ENCODE data around the gene RANBP10. TPM values are rescaled to one million over a fixed set of nuclear protein-coding genes. Genes with fewer than 3 reads are reported as not detected.

Gene RANBP10
- total RNA-seq, 1 donor from 2014 or later: 11.4 TPM

- DNase-seq (ENCODE audit: low spot score): no peak
- Histone ChIP-seq H3K36me3 (no peaks in the 10 kb centered on the region), H3K9me3 (ENCODE audit: low read depth) (no peaks in the 10 kb centered on the region), H3K4me2 (no peak overlapping the region), H3K27ac (no peak overlapping the region), H3F3A (ENCODE audit: low read depth) (no peaks in the 10 kb centered on the region), H2AFZ (replicated peaks) (no peak overlapping the region), H3K4me1 (no peaks in the 10 kb centered on the region), H4K20me1 (ENCODE audit: low read depth) (no peaks in the 10 kb centered on the region), H3K4me3 (no peak overlapping the region), H3K9ac (no peak overlapping the region), H3K27me3 (no peaks in the 10 kb centered on the region), H3K79me2 (ENCODE audit: low read depth) (no peaks in the 10 kb centered on the region)
- H3K4me3 Mint-ChIP-seq: no peak overlapping the region
- no peak for TF ChIP-seq EZH2phosphoT487 (IDR thresholded peaks at IDR 0.05)
- TF ChIP-seq EZH2 (IDR thresholded peaks at IDR 0.05): no peak
- TF ChIP-seq CTCF (IDR thresholded peaks at IDR 0.05): no peak
- H3K36me3 Mint-ChIP-seq: peaks cover 8% of the 10 kb centered on the region
- H3K27me3 Mint-ChIP-seq (ENCODE audit: insufficient read depth, low read depth): peaks cover 8% of the 10 kb centered on the region
- no peaks in the 10 kb centered on the region for H3K4me1 Mint-ChIP-seq
- no peaks in the 10 kb centered on the region for H3K9me3 Mint-ChIP-seq
- no peak overlapping the region for H3K27ac Mint-ChIP-seq
Observed at GRCh38 chr16:67733734-67734470, 72.5 kb downstream of the RANBP10 start.

- Histone ChIP-seq H3K9me3 (ENCODE audit: low read depth) (no peaks in the 10 kb centered on the region), H3K4me1 (no peaks in the 10 kb centered on the region), H3K36me3 (no peaks in the 10 kb centered on the region), H3K27me3 (no peaks in the 10 kb centered on the region), H4K20me1 (ENCODE audit: low read depth) (no peaks in the 10 kb centered on the region), H3K4me3 (no peak overlapping the region), H3K9ac (no peak overlapping the region), H3K79me2 (ENCODE audit: low read depth) (no peaks in the 10 kb centered on the region), H3K27ac (no peak overlapping the region), H2AFZ (replicated peaks) (no peak overlapping the region), H3F3A (ENCODE audit: low read depth) (no peaks in the 10 kb centered on the region), H3K4me2 (no peak overlapping the region)
- H3K27me3 Mint-ChIP-seq (ENCODE audit: insufficient read depth, low read depth): peaks cover 6% of the 10 kb centered on the region
- no peak for DNase-seq (ENCODE audit: low spot score)
- H3K4me1 Mint-ChIP-seq: no peaks in the 10 kb centered on the region
- H3K27ac Mint-ChIP-seq: no peak overlapping the region
- no peaks in the 10 kb centered on the region for H3K9me3 Mint-ChIP-seq
- H3K4me3 Mint-ChIP-seq: no peak overlapping the region
- peaks cover 7% of the 10 kb centered on the region for H3K36me3 Mint-ChIP-seq
- TF ChIP-seq CTCF (IDR thresholded peaks at IDR 0.05): no peak
- no peak for TF ChIP-seq EZH2 (IDR thresholded peaks at IDR 0.05)
Observed at GRCh38 chr16:67731753-67732095, 74.6 kb downstream of the RANBP10 start.

DNA sequence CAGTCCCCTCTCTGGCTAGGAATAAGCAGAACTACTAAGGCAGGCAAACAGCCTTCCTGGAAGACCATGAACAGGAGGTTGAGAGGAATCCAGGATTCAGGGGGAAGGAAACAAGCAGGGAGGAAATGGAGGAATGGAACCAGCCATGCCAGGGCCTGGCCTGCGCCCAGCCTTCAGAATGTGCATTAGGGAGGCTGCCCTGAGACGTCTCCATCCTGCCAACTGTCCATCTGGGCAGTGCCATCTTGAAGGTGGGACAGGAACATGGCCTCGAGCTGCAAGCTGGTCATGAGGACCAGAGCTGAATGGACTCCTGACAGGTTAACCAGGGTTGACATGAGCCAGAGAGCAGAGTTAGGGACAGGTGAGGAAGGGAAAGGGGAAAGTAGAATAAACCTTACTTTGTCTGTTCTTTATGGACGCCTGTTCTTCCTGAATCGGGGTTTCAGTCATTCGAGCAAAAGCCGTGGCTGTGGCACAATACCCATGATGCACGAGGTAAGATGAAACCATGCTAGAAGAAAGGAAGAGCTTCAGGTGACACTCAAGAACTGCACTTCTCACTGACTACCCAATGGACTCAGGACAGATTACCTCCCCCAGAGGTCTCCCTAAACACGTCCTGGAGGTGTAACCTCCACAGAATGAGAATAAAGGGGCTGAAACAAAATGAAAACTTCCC, 75.1 kb downstream of the RANBP10 start:
- Mint-ChIP-seq H3K9me3 (no peaks in the 10 kb centered on the region), H3K27ac (no peak overlapping the region), H3K36me3 (peaks cover 6% of the 10 kb centered on the region), H3K27me3 (ENCODE audit: insufficient read depth, low read depth) (peaks cover 6% of the 10 kb centered on the region), H3K4me1 (no peaks in the 10 kb centered on the region), H3K4me3 (no peak overlapping the region)
- no peak for DNase-seq (ENCODE audit: low spot score)
- Histone ChIP-seq H3K79me2 (ENCODE audit: low read depth) (no peaks in the 10 kb centered on the region), H4K20me1 (ENCODE audit: low read depth) (no peaks in the 10 kb centered on the region), H3K4me1 (no peaks in the 10 kb centered on the region), H2AFZ (replicated peaks) (no peak overlapping the region), H3K36me3 (no peaks in the 10 kb centered on the region), H3K9ac (no peak overlapping the region), H3K4me2 (no peak overlapping the region), H3F3A (ENCODE audit: low read depth) (no peaks in the 10 kb centered on the region), H3K27ac (no peak overlapping the region), H3K9me3 (ENCODE audit: low read depth) (no peaks in the 10 kb centered on the region), H3K27me3 (no peaks in the 10 kb centered on the region), H3K4me3 (no peak overlapping the region)
- no peak for TF ChIP-seq EZH2 (IDR thresholded peaks at IDR 0.05)
- TF ChIP-seq EZH2phosphoT487 (IDR thresholded peaks at IDR 0.05): no peak
- TF ChIP-seq CTCF (IDR thresholded peaks at IDR 0.05): no peak
